OCI-LY7 (cell line): ENCODE results near the gene SLFN12L. TPM values are rescaled to one million over a fixed set of nuclear protein-coding genes. Genes with fewer than 3 reads are reported as not detected.

Experiments used
- BruUV-seq: library from RNA; stranded (reverse); fragments of 400-500 nt; replicated peaks from 2 replicates; lab custom pipeline; 2021; lab: Mats Ljungman, UMichigan
- CTCF ChIA-PET: fragments of 300-600 bp; sonication (Branson Sonifier 250); formaldehyde crosslinking; loops from one replicate; lab custom pipeline; 2022; ENCODE audit warnings: antibody characterized with exemption; ENCODE audit not compliant: unreplicated experiment; lab: Charles Lee
- POLR2A ChIA-PET: fragments of 300-600 bp; sonication (Branson Sonifier 250); formaldehyde crosslinking; loops from one replicate; lab custom pipeline; 2022; ENCODE audit warnings: antibody characterized with exemption; lab: Charles Lee
- DNase-seq: peaks from one replicate; pipeline ENCODE4 v3.0.0-alpha.2; 2015; ENCODE audit warnings: low spot score
- H2AFZ ChIP-seq: fragments of 200-600 bp; sonication (generic), shearing (Covaris generic); 2 replicates; pipeline ENCODE4 v1.6.1; 2014; ENCODE audit warnings: mild to moderate bottlenecking, antibody characterized with exemption, low read length, moderate library complexity
- H3K27ac ChIP-seq: fragments of 200-600 bp; sonication (generic); 2 replicates; pipeline ENCODE4 v1.5.1; 2014; ENCODE audit warnings: mixed run types, low read depth, mild to moderate bottlenecking, moderate library complexity, low read length, inconsistent platforms; ENCODE audit not compliant: poor library complexity, severe bottlenecking
- H3K36me3 ChIP-seq: fragments of 200-600 bp; sonication (generic); 2 replicates; pipeline ENCODE4 v1.6.1; 2014; ENCODE audit warnings: mild to moderate bottlenecking, antibody characterized with exemption, low read length, moderate library complexity, mixed read lengths; ENCODE audit not compliant: insufficient read depth
- H3K4me1 ChIP-seq: fragments of 200-600 bp; sonication (generic); 2 replicates; pipeline ENCODE4 v1.5.1; 2014; ENCODE audit warnings: mild to moderate bottlenecking, low read length; ENCODE audit not compliant: insufficient read depth, poor library complexity, severe bottlenecking
- H3K4me2 ChIP-seq: fragments of 200-600 bp; sonication (generic); 2 replicates; pipeline ENCODE4 v1.6.1; 2014; ENCODE audit warnings: mild to moderate bottlenecking, low read length
- H3K4me3 ChIP-seq: fragments of 200-600 bp; sonication (generic); 2 replicates; pipeline ENCODE4 v1.5.1; 2014; ENCODE audit warnings: mild to moderate bottlenecking, low read depth, low read length; ENCODE audit not compliant: poor library complexity, severe bottlenecking
- H3K79me2 ChIP-seq: fragments of 200-600 bp; sonication (generic); 2 replicates; pipeline ENCODE4 v1.6.1; 2016; ENCODE audit warnings: low read depth, mild to moderate bottlenecking, low read length, moderate library complexity, mixed read lengths; ENCODE audit not compliant: insufficient read depth
- H3K9me2 ChIP-seq: fragments of 200-600 bp; sonication (generic); 2 replicates; pipeline ENCODE4 v1.6.1; 2016; ENCODE audit warnings: mild to moderate bottlenecking, low read length, mixed read lengths; ENCODE audit not compliant: insufficient read depth
- H3K9me3 ChIP-seq: fragments of 200-600 bp; sonication (generic); 2 replicates; pipeline ENCODE4 v1.6.1; 2014; ENCODE audit warnings: mild to moderate bottlenecking, mixed run types, low read length, mixed read lengths
- H4K20me1 ChIP-seq: fragments of 200-600 bp; sonication (generic); 2 replicates; pipeline ENCODE4 v1.6.1; 2014; ENCODE audit warnings: mild to moderate bottlenecking, antibody characterized with exemption, low read length, moderate library complexity, mixed read lengths; ENCODE audit not compliant: insufficient read depth
- CTCF ChIP-seq: fragments of 200-600 bp; sonication (generic); conservative IDR thresholded peaks from 2 replicates; pipeline ENCODE4 v1.5.1; 2014; ENCODE audit warnings: mild to moderate bottlenecking, antibody characterized with exemption, low read length, moderate library complexity, mixed read lengths
- EZH2phosphoT487 ChIP-seq: fragments of 200-600 bp; sonication (generic); IDR thresholded peaks from 2 replicates; pipeline ENCODE4 v1.6.1; 2018; ENCODE audit warnings: low read depth, borderline replicate concordance, mild to moderate bottlenecking, mixed run types, antibody characterized with exemption, low read length, moderate library complexity, mixed read lengths
- intact Hi-C: fragments of 100-400 bp; cut with micrococcal nuclease; formaldehyde crosslinking; loops from one replicate; pipeline ENCODE4 v1.10.0; 2022; ENCODE audit not compliant: unreplicated experiment
- total RNA-seq, 2 experiments: library from RNA; depleted of rRNA in 1 of 2; stranded (reverse); fragments of >200 nt in 1 of 2; shearing (Covaris generic) in 1 of 2; gene quantifications; 2 replicates each; pipeline ENCODE4 v1.2.3, GENCODE V29; 2014 to 2022

Gene SLFN12L
- total RNA-seq, 2 experiments from 2014 or later = not detected

- ChIA-PET POLR2A (no interaction called here), CTCF (no interaction called here)
- no peak overlapping the region for H3K4me3 ChIP-seq
- H3K36me3 ChIP-seq = no peaks in the 10 kb centered on the region
- H3K4me1 ChIP-seq = no peaks in the 10 kb centered on the region
- intact Hi-C loops = no loop called here
- no TSS peak for BruUV-seq
- H3K4me2 ChIP-seq = no peak overlapping the region
- H3K27ac ChIP-seq = no peak overlapping the region
- H3K9me3 ChIP-seq = no peaks in the 10 kb centered on the region
- H3K9me2 ChIP-seq = no peaks in the 10 kb centered on the region
- no peaks in the 10 kb centered on the region for H4K20me1 ChIP-seq
- TF ChIP-seq EZH2phosphoT487 = no peak
- no peak for TF ChIP-seq CTCF
- DNase-seq = no peak
- H2AFZ ChIP-seq = no peak overlapping the region
- H3K79me2 ChIP-seq = no peaks in the 10 kb centered on the region
These were observed 50.4 kb downstream of the SLFN12L start for GRCh38 chr17:35486920-35487732.

- H3K36me3 ChIP-seq = no peaks in the 10 kb centered on the region
These were observed 58.2 kb downstream of the SLFN12L start for GRCh38 chr17:35479271-35479670.

More at GRCh38 chr17:35479271-35479670, 58.2 kb downstream of the SLFN12L start:
- CTCF ChIA-PET = no interaction called here
- no peaks in the 10 kb centered on the region for H3K9me2 ChIP-seq
- no peaks in the 10 kb centered on the region for H3K79me2 ChIP-seq
- H3K4me3 ChIP-seq = no peak overlapping the region
- no peak overlapping the region for H3K27ac ChIP-seq
- intact Hi-C loops = no loop called here
- no peak overlapping the region for H3K4me2 ChIP-seq
- no TSS peak for BruUV-seq
- no peak overlapping the region for H2AFZ ChIP-seq
- no peaks in the 10 kb centered on the region for H3K9me3 ChIP-seq
- no peaks in the 10 kb centered on the region for H3K4me1 ChIP-seq
- no peak for TF ChIP-seq EZH2phosphoT487
- TF ChIP-seq CTCF = no peak
- POLR2A ChIA-PET = no interaction called here
- DNase-seq = no peak
- no peaks in the 10 kb centered on the region for H4K20me1 ChIP-seq
